Measurements from ENCODE around the gene HINT2.
A peak's percentile ranks its signal among the peaks of the same experiment; 100 is the strongest.

Gene HINT2

GRCh38 chr9:35810122-35810521, 4.7 kb downstream of the HINT2 start:
- no peak for DNase-seq

GRCh38 chr9:35808433-35808832, 6.4 kb downstream of the HINT2 start:
- DNase-seq: no peak

GRCh38 chr9:35806101-35806500, 8.7 kb downstream of the HINT2 start:
- DNase-seq: no peak

GRCh38 chr9:35801328-35802128, 13.3 kb downstream of the HINT2 start:
- DNase-seq: no peak

GRCh38 chr9:35800530-35800929, 14.3 kb downstream of the HINT2 start:
- no peak for DNase-seq

GRCh38 chr9:35798658-35799374, 16.0 kb downstream of the HINT2 start:
- peak; percentile 70 for DNase-seq

- DNase-seq: no peak
Measured at GRCh38 chr9:35797311-35798109, 17.3 kb downstream of the HINT2 start.

GRCh38 chr9:35795695-35796094, 19.1 kb downstream of the HINT2 start:
- no peak for DNase-seq

GRCh38 chr9:35793461-35793860, 21.4 kb downstream of the HINT2 start:
- DNase-seq: no peak

- no peak for DNase-seq
Measured at GRCh38 chr9:35792826-35793225, 22.0 kb downstream of the HINT2 start.

GRCh38 chr9:35792024-35792813, 22.6 kb downstream of the HINT2 start:
- DNase-seq: no peak

- DNase-seq: no peak
Measured at GRCh38 chr9:35791297-35791921, 23.4 kb downstream of the HINT2 start, which contains the start of gene NPR2. NPR2 (plus strand) TSS chr9:35791591; CDS start chr9:35792409, 818 bp downstream.

GRCh38 chr9:35790385-35791296, 24.2 kb downstream of the HINT2 start:
- DNase-seq: peak; percentile 45

- DNase-seq: no peak
Measured at GRCh38 chr9:35790025-35790384, 24.8 kb downstream of the HINT2 start.

- no peak for DNase-seq
Measured at GRCh38 chr9:35789541-35789940, 25.3 kb downstream of the HINT2 start.

- no peak for DNase-seq
Measured at GRCh38 chr9:35783418-35783817, 31.4 kb downstream of the HINT2 start.

GRCh38 chr9:35781066-35781465, 33.8 kb downstream of the HINT2 start:
- no peak for DNase-seq

- no peak for DNase-seq
Measured at GRCh38 chr9:35778496-35778895, 36.3 kb downstream of the HINT2 start.

GRCh38 chr9:35776018-35776417, 38.8 kb downstream of the HINT2 start:
- DNase-seq: no peak

GRCh38 chr9:35774907-35775635, 39.8 kb downstream of the HINT2 start:
- no peak for DNase-seq
